Measurements from ENCODE around the gene THOP1.
"Not testable (repeated sequence)": the region's sequence is repeated elsewhere in the genome, so short reads cannot be mapped to it uniquely, and the experiment has no call there.

The THOP1 gene

GRCh38 chr19:2817237-2817829, 32.0 kb downstream of the THOP1 start:
- not testable (repeated sequence) for DNase-seq

- DNase-seq = peak; percentile 85
These were observed 34.3 kb downstream of the THOP1 start, which contains the start of gene ZNF554 for GRCh38 chr19:2819540-2820111. Gene ZNF554 (plus strand): TSS chr19:2819868. CDS start chr19:2820072, 204 bp downstream.

DNA sequence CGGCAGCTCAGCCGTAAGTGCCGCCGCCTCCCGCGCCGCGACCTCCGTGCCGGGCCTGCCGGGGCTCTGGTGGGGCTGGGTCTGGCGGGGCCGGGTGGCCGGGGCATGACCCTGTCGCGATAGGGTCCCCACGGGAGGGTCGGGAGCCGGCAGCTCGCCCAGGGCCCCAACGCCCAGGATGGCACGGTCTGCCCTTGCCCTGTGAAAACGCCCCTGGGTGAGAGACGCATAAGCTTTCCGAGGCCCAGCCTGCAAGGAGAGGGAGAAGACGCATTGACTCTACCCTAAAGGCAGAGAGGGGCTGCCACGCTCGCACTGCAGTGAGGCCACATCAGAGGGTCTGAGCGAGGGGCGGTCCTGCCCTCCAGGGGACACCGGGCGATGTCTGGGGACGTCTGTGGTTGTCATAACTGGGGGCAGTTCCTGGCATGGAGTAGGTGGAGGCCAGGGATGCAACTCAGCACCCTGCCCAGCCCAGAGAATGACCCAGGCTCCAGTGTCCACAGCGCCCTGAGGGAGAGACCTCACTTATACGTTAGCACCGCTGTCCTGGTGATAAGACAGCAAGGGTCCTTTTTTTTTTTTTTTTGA, 34.9 kb downstream of the THOP1 start:
- no peak for DNase-seq

- no peak for DNase-seq
These were observed 37.5 kb downstream of the THOP1 start for GRCh38 chr19:2822846-2823245.

GRCh38 chr19:2823646-2824045, 38.3 kb downstream of the THOP1 start:
- no peak for DNase-seq

GRCh38 chr19:2824129-2824528, 38.8 kb downstream of the THOP1 start:
- DNase-seq = no peak

DNA sequence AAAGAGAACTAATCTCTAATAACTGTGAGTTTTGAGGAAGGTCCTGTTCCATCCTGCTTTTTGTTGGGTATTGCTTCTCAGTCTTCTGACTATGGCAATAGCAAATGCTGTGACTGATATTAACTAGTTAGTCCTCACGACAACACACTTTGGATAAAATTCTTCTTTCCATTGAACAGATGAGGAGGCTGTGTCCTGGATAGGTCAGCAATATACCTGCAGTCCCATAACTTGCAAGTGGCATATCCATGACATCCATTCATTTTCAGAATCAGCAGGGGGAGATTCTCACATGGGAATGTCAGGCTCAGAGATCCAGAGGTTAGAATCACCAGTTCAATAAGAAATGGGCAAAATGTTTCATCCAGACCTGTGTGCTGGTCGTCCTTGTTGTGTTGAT, 41.7 kb downstream of the THOP1 start:
- no peak for DNase-seq

DNA sequence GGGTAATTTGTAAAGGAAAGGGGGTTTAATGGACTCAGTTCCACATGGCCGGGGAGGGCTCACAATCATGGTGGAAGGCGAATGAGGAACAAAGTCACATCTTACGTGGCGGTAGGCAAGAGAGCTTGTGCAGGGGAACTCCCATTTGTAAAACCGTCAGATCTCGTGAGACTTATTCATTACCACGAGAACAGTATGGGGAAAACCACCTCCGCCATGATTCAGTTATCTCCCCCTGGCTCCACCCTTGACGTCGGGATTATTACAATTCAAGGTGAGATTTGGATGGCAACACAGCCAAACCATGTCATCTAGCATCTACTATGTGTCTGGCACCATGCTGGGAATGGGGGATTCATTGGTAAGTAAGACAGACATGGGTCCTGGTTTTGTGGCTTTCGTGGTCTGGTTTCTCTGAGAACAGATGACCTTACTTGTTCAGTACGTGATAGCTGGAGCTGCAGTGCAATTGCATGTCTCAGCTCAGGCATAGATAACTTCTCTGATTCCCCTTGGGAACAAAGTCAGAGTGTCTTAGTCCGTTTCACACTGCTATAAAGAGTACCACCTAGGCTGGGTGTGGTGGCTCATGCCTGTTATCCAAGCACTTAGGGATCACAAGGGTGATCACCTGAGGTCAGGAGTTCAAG, 42.7 kb downstream of the THOP1 start:
- DNase-seq = no peak

DNA sequence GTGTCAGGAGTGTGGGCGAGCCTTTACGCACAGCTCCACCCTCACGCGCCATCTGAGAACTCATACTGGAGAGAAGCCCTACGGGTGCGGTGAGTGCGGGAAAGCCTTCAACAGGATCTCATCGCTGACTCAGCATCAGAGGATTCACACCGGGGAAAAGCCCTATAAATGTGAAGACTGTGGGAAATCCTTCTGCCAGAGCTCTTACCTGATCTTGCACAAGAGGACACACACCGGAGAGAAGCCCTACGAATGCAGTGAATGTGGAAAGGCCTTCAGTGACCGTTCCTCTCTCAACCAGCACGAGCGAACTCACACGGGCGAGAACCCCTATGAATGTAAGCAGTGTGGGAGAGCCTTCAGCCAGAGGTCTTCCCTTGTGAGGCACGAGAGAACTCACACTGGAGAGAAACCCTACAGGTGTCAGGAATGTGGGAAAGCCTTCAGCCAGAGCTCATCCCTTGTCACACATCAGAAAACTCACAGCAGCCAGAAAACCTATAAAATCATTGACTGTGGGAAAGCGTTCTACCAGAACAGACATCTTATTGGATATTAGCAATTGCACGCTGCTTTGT, 49.1 kb downstream of the THOP1 start:
- DNase-seq = no peak

DNA sequence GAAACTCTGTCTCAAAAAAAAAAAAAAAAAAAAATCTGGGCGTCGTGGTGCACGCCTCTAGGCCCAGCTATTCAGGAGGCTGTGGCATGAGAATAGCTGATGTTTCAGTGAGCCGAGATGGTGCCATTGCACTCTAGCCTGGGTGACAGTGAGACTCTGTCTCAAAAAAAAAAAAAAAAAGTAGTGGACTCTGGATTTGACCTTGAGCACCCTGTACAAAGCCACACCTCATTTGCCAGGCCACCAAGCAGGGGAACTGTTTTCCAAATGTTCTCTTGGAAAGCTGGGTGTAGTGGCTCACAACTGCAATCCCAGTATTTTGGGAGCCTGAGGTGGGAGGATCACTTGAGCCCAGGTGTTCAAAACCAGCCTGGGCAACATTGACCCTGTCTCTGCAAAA, 52.1 kb downstream of the THOP1 start:
- DNase-seq = no peak

GRCh38 chr19:2840794-2841791, 55.8 kb downstream of the THOP1 start, which contains the start of gene ZNF555:
Gene ZNF555 (plus strand): TSS chr19:2841475. CDS start chr19:2841573, 98 bp downstream.
- DNase-seq = peak; percentile 98

- no peak for DNase-seq
These were observed 56.7 kb downstream of the THOP1 start for GRCh38 chr19:2841855-2842574.

DNA sequence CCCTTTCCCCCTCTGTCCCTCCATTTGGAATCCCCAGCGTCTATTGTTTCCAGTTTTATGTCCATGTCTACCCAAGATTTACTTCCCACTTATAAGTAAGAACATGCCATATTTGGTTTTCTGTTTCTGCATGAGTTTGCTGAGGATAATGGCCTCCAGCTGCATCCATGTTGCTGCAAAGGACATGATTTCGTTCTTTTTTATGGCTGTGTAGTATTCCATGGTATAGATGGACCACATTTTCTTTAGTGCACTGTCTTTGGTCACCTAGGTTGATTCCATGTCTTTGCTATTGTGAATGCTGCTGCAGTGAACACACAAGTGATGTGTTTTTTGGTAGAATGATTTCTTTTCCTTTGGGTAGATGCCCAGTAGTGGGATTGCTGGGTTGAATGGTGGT, 59.8 kb downstream of the THOP1 start:
- DNase-seq = no peak

DNA sequence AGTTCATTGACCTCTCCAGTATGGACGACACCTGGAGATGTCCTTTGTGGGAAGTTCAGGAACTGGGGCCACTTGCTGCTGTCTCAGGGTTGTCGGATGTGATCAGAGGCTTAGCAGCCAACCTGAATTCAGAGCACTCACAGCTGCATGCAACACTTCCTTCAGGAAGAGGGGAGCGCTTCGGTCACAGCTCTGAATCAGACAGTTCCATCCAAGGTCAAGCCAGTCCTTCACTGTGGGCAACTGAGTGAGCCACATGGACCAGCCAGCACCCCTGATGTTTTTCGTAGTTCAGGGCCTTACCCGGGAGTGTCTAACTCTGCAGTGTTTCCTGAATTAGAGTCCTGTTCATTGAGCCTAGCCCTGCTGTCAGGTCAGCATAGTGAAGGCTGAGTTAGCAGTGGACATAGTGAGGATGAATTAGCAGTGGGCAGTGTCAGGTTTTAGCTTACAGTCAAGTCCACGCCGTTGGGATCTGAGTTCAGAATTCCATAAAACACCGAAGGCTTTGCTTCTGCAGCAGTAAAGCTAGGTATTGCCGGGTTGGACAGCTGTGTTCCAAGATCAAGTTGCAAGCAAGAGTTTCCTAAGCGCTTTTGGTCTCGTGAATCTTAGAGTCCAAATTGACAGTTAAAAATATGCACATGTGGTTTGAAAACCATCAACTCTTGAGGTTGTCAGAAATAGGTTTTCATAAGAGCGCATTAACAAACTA, 61.0 kb downstream of the THOP1 start:
- DNase-seq = no peak

DNA sequence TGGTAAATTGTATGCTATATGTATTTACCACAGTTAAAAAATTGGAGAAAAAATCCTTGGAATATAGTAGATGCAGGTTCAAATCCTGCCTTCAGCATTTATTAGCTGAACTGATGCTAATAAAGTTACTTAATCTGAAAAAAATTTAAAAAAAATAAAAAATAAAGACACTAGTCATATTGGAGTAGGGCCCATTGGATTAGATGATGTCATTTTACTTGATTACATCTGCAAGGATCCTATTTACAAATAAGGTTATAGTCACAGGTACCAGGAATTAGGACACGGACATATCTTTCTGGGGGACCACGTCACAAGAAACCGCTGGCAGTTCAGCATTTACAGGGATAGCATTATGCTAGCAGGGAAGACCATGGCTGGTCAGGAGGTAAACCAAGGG, 62.2 kb downstream of the THOP1 start:
- DNase-seq = no peak

DNA sequence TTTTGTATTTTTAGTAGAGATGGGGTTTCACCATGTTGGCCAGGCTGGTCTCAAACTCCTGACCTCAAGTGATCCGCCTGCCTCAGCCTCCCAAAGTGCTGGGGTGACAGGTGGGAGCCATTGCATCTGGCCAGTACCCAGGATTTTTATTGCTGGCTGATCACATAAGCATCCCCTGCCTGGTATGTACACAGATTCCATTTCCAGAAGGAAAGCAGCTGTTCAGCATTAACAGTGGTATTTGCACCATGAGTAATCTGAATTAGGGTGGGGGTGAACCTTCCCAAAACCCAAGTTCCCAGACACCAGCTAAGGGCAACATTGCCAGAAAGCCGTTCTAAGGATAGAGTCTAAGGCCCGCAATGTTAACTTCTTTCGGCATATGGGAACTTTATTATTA, 63.3 kb downstream of the THOP1 start:
- DNase-seq = no peak

DNA sequence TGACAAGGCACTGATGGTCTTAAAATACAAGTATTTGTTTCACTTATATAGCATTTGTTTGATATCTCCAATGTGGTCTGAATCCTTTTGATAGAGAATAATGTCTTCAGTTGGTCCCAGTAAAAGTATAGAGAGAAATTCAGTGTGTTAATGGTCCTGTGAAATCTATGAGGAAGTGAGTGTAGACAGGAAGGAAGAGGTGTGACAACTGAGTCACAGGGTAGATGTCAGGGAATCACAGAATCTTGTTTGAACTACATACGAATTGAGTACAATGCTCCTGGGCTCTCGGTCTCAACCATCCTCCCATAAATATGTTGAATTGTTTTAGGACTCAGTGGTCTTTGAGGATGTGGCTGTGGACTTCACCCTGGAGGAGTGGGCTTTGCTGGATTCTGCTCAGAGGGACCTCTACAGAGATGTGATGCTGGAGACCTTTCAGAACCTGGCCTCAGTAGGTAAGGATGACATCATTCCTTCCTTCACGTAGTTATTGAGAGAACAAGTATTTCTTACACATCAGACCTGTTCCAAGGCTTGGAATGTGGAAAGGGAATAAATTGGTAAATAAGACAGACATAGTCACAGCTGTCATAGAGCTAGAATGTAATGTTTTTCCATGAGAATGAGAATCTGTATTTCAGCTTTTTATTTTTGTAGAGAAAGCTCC, 65.1 kb downstream of the THOP1 start:
- no peak for DNase-seq

DNA sequence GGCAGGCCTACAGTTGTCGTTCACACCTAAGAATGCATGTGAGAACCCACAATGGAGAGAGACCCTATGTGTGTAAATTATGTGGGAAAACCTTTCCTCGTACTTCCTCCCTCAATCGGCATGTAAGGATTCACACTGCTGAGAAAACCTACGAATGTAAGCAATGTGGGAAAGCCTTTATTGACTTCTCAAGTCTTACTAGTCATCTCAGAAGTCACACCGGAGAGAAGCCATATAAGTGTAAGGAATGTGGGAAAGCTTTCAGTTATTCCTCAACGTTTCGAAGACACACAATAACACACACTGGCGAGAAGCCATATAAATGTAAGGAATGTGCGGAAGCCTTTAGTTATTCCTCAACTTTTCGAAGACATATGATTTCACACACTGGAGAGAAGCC, 67.3 kb downstream of the THOP1 start:
- DNase-seq = no peak

- no peak for DNase-seq
These were observed 67.8 kb downstream of the THOP1 start for GRCh38 chr19:2853015-2853606.

- DNase-seq = no peak
These were observed 69.5 kb downstream of the THOP1 start for GRCh38 chr19:2854849-2855248.
